Panc1 (cell line): Measurements from ENCODE around the gene TOGARAM1.

Experiments
- CTCF ChIP-seq: fragments of 450-650 bp; IDR thresholded peaks from 2 replicates; pipeline ENCODE4 v1.5.1; 2017; ENCODE audit warnings: mild to moderate bottlenecking
- POLR2AphosphoS5 ChIP-seq: IDR thresholded peaks from 2 replicates; pipeline ENCODE4 v1.6.1; 2012; ENCODE audit warnings: mild to moderate bottlenecking, low read depth, low read length, moderate library complexity
- REST ChIP-seq, 2 experiments: IDR thresholded peaks; 2 replicates each; pipeline ENCODE4 v1.6.1; 2011 to 2012; ENCODE audit warnings: low read depth in 2 of 2, control low read depth in 1 of 2, low read length in 1 of 2, mild to moderate bottlenecking in 1 of 2, moderate library complexity in 1 of 2; ENCODE audit not compliant: insufficient read depth in 1 of 2
- SIN3A ChIP-seq: IDR thresholded peaks from 2 replicates; pipeline ENCODE4 v1.6.1; 2012; ENCODE audit warnings: low read depth, mild to moderate bottlenecking, low read length, moderate library complexity, borderline replicate concordance; ENCODE audit not compliant: insufficient read depth
- TCF7L2 ChIP-seq: IDR thresholded peaks from 2 replicates; pipeline ENCODE4 v1.6.1; 2011; ENCODE audit warnings: mild to moderate bottlenecking, low read depth, low read length, inconsistent platforms

GRCh38 chr14:44951051-44951450 lies 10.9 kb upstream of the TOGARAM1 start:
- TF ChIP-seq CTCF (no peak), SIN3A (no peak), POLR2AphosphoS5 (no peak), REST (IDR thresholded peaks at IDR 0.05; ENCODE audit: insufficient read depth in 1 of 2, low read depth in 2 of 2, low read length in 1 of 2) (no peak), TCF7L2 (no peak)
